HepG2 (cell line): ENCODE measurements around the gene BIVM. TPM values are rescaled to one million over a fixed set of nuclear protein-coding genes. Genes with fewer than 3 reads are reported as not detected.

Experiments
- HOXD1 ChIP-seq: sonication (generic); formaldehyde crosslinking; IDR thresholded peaks from 2 replicates; pipeline ENCODE4 v1.5.0; 2020; ENCODE audit warnings: missing genetic modification reagents
- JUN ChIP-seq: sonication (generic); formaldehyde crosslinking; IDR thresholded peaks from 2 replicates; pipeline ENCODE4 v1.4.0; 2020; ENCODE audit warnings: mild to moderate bottlenecking, missing genetic modification reagents
- KLF13 ChIP-seq: sonication (generic); formaldehyde crosslinking; IDR thresholded peaks from 2 replicates; pipeline ENCODE4 v1.4.0; 2020; ENCODE audit warnings: mild to moderate bottlenecking, missing genetic modification reagents
- MTF2 ChIP-seq: sonication (generic); formaldehyde crosslinking; IDR thresholded peaks from 2 replicates; pipeline ENCODE4 v1.5.0; 2020; ENCODE audit warnings: missing genetic modification reagents, borderline replicate concordance
- PAX8 ChIP-seq: sonication (generic); formaldehyde crosslinking; IDR thresholded peaks from 2 replicates; pipeline ENCODE4 v1.8.0; 2022; ENCODE audit warnings: mild to moderate bottlenecking, missing genetic modification reagents, borderline replicate concordance
- POGZ ChIP-seq: sonication (generic); formaldehyde crosslinking; IDR thresholded peaks from 2 replicates; pipeline ENCODE4 v1.4.0; 2020; ENCODE audit warnings: mild to moderate bottlenecking, missing genetic modification reagents
- POLR2G ChIP-seq: fragments of 200-400 bp; formaldehyde crosslinking; IDR thresholded peaks from 2 replicates; pipeline ENCODE4 v1.6.1; 2018; ENCODE audit warnings: mild to moderate bottlenecking, low read depth, low read length, moderate library complexity
- REL ChIP-seq: sonication (generic); formaldehyde crosslinking; conservative IDR thresholded peaks from 2 replicates; pipeline ENCODE4 v1.8.0; 2022; ENCODE audit warnings: mild to moderate bottlenecking, missing genetic modification reagents, moderate library complexity
- RELA ChIP-seq: sonication (generic); formaldehyde crosslinking; IDR thresholded peaks from 2 replicates; pipeline ENCODE4 v1.4.0; 2020; ENCODE audit warnings: missing genetic modification reagents
- SNAPC2 ChIP-seq: sonication (generic); formaldehyde crosslinking; IDR thresholded peaks from 2 replicates; pipeline ENCODE4 v1.8.1; 2022; ENCODE audit warnings: mild to moderate bottlenecking, missing genetic modification reagents
- SOX5 ChIP-seq: IDR thresholded peaks from 2 replicates; pipeline ENCODE4 v1.6.1; 2016; ENCODE audit warnings: borderline replicate concordance
- SOX6 ChIP-seq, 2 experiments: fragments of 450-650 bp in 1 of 2; sonication (generic) in 1 of 2; formaldehyde crosslinking in 1 of 2; IDR thresholded peaks; 2 replicates each; pipeline versions ENCODE4 v1.4.0 to v1.6.1; 2017 to 2020; ENCODE audit warnings: antibody characterized with exemption in 1 of 2, mild to moderate bottlenecking in 1 of 2, missing genetic modification reagents in 1 of 2
- TAF1 ChIP-seq: sonication (generic); formaldehyde crosslinking; IDR thresholded peaks from 2 replicates; pipeline ENCODE4 v1.4.0; 2020; ENCODE audit warnings: missing genetic modification reagents
- TFDP2 ChIP-seq: sonication (generic); formaldehyde crosslinking; IDR thresholded peaks from 2 replicates; pipeline ENCODE4 v1.4.0; 2020; ENCODE audit warnings: missing genetic modification reagents
- ZBTB38 ChIP-seq: sonication (generic); formaldehyde crosslinking; IDR thresholded peaks from 2 replicates; pipeline ENCODE4 v1.5.1; 2020; ENCODE audit warnings: mild to moderate bottlenecking, missing genetic modification reagents
- ZBTB7A ChIP-seq: sonication (generic); formaldehyde crosslinking; IDR thresholded peaks from 2 replicates; pipeline ENCODE4 v1.8.0; 2022; ENCODE audit warnings: mild to moderate bottlenecking, missing genetic modification reagents
- ZFP90 ChIP-seq: sonication (generic); formaldehyde crosslinking; IDR thresholded peaks from 2 replicates; pipeline ENCODE4 v1.8.0; 2022; ENCODE audit warnings: missing genetic modification reagents, mild to moderate bottlenecking, inconsistent platforms, borderline replicate concordance
- ZKSCAN5 ChIP-seq: sonication (generic); formaldehyde crosslinking; IDR thresholded peaks from 2 replicates; pipeline ENCODE4 v1.5.1; 2020; ENCODE audit warnings: mild to moderate bottlenecking, missing genetic modification reagents
- ZNF17 ChIP-seq: sonication (generic); formaldehyde crosslinking; IDR thresholded peaks from 2 replicates; pipeline ENCODE4 v1.5.0; 2020; ENCODE audit warnings: mild to moderate bottlenecking, missing genetic modification reagents
- ZNF292 ChIP-seq: sonication (generic); formaldehyde crosslinking; IDR thresholded peaks from 2 replicates; pipeline ENCODE4 v1.8.1; 2022; ENCODE audit warnings: mild to moderate bottlenecking, low read depth, missing genetic modification reagents, borderline replicate concordance
- ZNF331 ChIP-seq: sonication (generic); formaldehyde crosslinking; IDR thresholded peaks from 2 replicates; pipeline ENCODE4 v1.4.0; 2020; ENCODE audit warnings: missing genetic modification reagents
- ZNF333 ChIP-seq: sonication (generic); formaldehyde crosslinking; IDR thresholded peaks from 2 replicates; pipeline ENCODE4 v1.4.0; 2020; ENCODE audit warnings: mild to moderate bottlenecking, missing genetic modification reagents, borderline replicate concordance
- ZNF672 ChIP-seq: sonication (generic); formaldehyde crosslinking; IDR thresholded peaks from 2 replicates; pipeline ENCODE4 v1.8.1; 2022; ENCODE audit warnings: missing genetic modification reagents
- ZNF709 ChIP-seq: sonication (generic); formaldehyde crosslinking; IDR thresholded peaks from 2 replicates; pipeline ENCODE4 v1.5.0; 2020; ENCODE audit warnings: mild to moderate bottlenecking, missing genetic modification reagents
- ZNF737 ChIP-seq: sonication (generic); formaldehyde crosslinking; IDR thresholded peaks from 2 replicates; pipeline ENCODE4 v1.5.0; 2020; ENCODE audit warnings: missing genetic modification reagents, mild to moderate bottlenecking, borderline replicate concordance
- ZNF747 ChIP-seq: sonication (generic); formaldehyde crosslinking; IDR thresholded peaks from 2 replicates; pipeline ENCODE4 v1.8.1; 2023; ENCODE audit warnings: missing genetic modification reagents, mild to moderate bottlenecking, borderline replicate concordance
- polyA plus RNA-seq, 8 experiments: library from polyadenylated mRNA; depleted of rRNA in 3 of 8; stranded (reverse) in 7 of 8; unstranded in 1 of 8; fragments of >200 nt; fragmentation: Illumina TruSeq in 4 of 8; extraction: Trizol in 4 of 8; gene quantifications; 2 replicates each; pipeline versions ENCODE4 v1.2.1 to v1.2.3, GENCODE V29; 2011 to 2016; ENCODE audit warnings: low read depth in 4 of 8, missing spikeins in 1 of 8, mixed read lengths in 1 of 8; ENCODE audit not compliant: insufficient read depth in 1 of 8
- total RNA-seq, 5 experiments: library from RNA; depleted of rRNA; stranded (reverse); fragments of >200 nt; fragmentation: Illumina TruSeq; extraction: Trizol; gene quantifications; 2 replicates each; pipeline ENCODE4 v1.2.3, GENCODE V29; 2016; ENCODE audit warnings: low read depth in 1 of 5
- TF ChIP-seq, protein P1 (sequence below): sonication (generic); formaldehyde crosslinking; IDR thresholded peaks from 2 replicates; pipeline ENCODE4 v1.4.0; 2020; ENCODE audit warnings: missing genetic modification reagents, borderline replicate concordance

BIVM gene
- total and polyA plus RNA-seq, 2 of the 13 experiments (the other 11 are each of a cell fraction or from before 2014, with no cell fraction given), result 10.4 to 15.8 TPM

- TF ChIP-seq POLR2G (peak; percentile 93), ZNF709 (no peak), SOX6 (IDR thresholded peaks at IDR 0.05) (no peak), SOX6 (CRISPR knock-in tag; IDR thresholded peaks at IDR 0.05) (peak; percentile 86), ZBTB7A (CRISPR knock-in tag) (no peak), ZFP90 (CRISPR knock-in tag) (peak; percentile 88; the same call in 1 of the 2 replicates), RELA (no peak), REL (CRISPR knock-in tag) (0 out of 2 replicates have a peak, but pooled peaks have one; percentile 48), KLF13 (no peak), MTF2 (CRISPR knock-in tag) (peak; percentile 71; the same call in 1 of the 2 replicates), ZNF331 (CRISPR knock-in tag) (peak; percentile 90), ZNF747 (peak; percentile 84; the same call in 1 of the 2 replicates), JUN (peak; percentile 16; the same call in 1 of the 2 replicates), POGZ (CRISPR knock-in tag) (peak; percentile 98), PAX8 (no peak), ZNF17 (CRISPR knock-in tag) (no peak), SOX5 (CRISPR knock-in tag) (peak; percentile 72), ZNF672 (no peak), ZNF333 (CRISPR knock-in tag) (peak; percentile 82; the same call in 1 of the 2 replicates), SNAPC2 (CRISPR knock-in tag) (no peak), ZNF737 (CRISPR knock-in tag) (peak; percentile 45; the same call in 1 of the 2 replicates), HOXD1 (CRISPR knock-in tag) (no peak), TAF1 (CRISPR knock-in tag) (peak; percentile 80; the same call in 1 of the 2 replicates), ZBTB38 (CRISPR knock-in tag) (peak; percentile 90), TFDP2 (CRISPR knock-in tag) (peak; percentile 94), ZKSCAN5 (CRISPR knock-in tag) (no peak), ZNF292 (CRISPR knock-in tag) (no peak)
- TF ChIP-seq, protein P1, sequence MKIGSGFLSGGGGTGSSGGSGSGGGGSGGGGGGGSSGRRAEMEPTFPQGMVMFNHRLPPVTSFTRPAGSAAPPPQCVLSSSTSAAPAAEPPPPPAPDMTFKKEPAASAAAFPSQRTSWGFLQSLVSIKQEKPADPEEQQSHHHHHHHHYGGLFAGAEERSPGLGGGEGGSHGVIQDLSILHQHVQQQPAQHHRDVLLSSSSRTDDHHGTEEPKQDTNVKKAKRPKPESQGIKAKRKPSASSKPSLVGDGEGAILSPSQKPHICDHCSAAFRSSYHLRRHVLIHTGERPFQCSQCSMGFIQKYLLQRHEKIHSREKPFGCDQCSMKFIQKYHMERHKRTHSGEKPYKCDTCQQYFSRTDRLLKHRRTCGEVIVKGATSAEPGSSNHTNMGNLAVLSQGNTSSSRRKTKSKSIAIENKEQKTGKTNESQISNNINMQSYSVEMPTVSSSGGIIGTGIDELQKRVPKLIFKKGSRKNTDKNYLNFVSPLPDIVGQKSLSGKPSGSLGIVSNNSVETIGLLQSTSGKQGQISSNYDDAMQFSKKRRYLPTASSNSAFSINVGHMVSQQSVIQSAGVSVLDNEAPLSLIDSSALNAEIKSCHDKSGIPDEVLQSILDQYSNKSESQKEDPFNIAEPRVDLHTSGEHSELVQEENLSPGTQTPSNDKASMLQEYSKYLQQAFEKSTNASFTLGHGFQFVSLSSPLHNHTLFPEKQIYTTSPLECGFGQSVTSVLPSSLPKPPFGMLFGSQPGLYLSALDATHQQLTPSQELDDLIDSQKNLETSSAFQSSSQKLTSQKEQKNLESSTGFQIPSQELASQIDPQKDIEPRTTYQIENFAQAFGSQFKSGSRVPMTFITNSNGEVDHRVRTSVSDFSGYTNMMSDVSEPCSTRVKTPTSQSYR (CRISPR knock-in tag), result peak; percentile 41; the same call in 1 of the 2 replicates
Measured at GRCh38 chr13:102845630-102846260, 46.8 kb downstream of the BIVM start, which contains the start of gene ERCC5 (continued).
